ENCODE results near the gene LAX1.

LAX1 gene

GRCh38 chr1:203807196-203807595 lies 42.2 kb downstream of the LAX1 start:
- no peak for DNase-seq (ENCODE audit: low read depth in 1 of 2, low spot score in 1 of 2)

GRCh38 chr1:203813581-203814341 lies 48.8 kb downstream of the LAX1 start:
- DNase-seq (ENCODE audit: low read depth in 1 of 2, low spot score in 1 of 2) = no peak

GRCh38 chr1:203818399-203818798 lies 53.4 kb downstream of the LAX1 start:
- DNase-seq (ENCODE audit: low read depth in 1 of 2, low spot score in 1 of 2) = no peak

- DNase-seq (ENCODE audit: low read depth in 1 of 2, low spot score in 1 of 2) = no peak
Observed at GRCh38 chr1:203823306-203823705, 58.3 kb downstream of the LAX1 start.
